Stimulated activated CD8-positive, alpha-beta memory T cell treated with anti-CD3 and anti-CD28 coated beads, Interleukin-12 subunit alpha, Interleukin-12 subunit beta, amount 100 ng/mL, for 24 hours (primary cell): ENCODE results near the gene ADM5.
"Not testable (repeated sequence)": the region's sequence is repeated elsewhere in the genome, so short reads cannot be mapped to it uniquely, and the experiment has no call there.

Source experiments
- DNase-seq: peaks from one replicate; pipeline ENCODE4 v3.0.0-alpha.2; 2020; ENCODE audit errors: extremely low read depth

The ADM5 gene

GRCh38 chr19:49701271-49701786 lies 11.9 kb downstream of the ADM5 start:
- DNase-seq = no peak

- DNase-seq = no peak
Measured at GRCh38 chr19:49704888-49705642, 15.7 kb downstream of the ADM5 start.

- DNase-seq = no peak
Measured at GRCh38 chr19:49705919-49706318, 16.5 kb downstream of the ADM5 start.

GRCh38 chr19:49710372-49710951 lies 21.1 kb downstream of the ADM5 start:
- DNase-seq = no peak

- no peak for DNase-seq
Measured at GRCh38 chr19:49712397-49712859, 23.0 kb downstream of the ADM5 start.

GRCh38 chr19:49713236-49713845 lies 23.9 kb downstream of the ADM5 start:
- DNase-seq = no peak

- DNase-seq = no peak
Measured at GRCh38 chr19:49716154-49716553, 26.8 kb downstream of the ADM5 start.

GRCh38 chr19:49718511-49718910 lies 29.1 kb downstream of the ADM5 start:
- DNase-seq = no peak

GRCh38 chr19:49718991-49719390 lies 29.6 kb downstream of the ADM5 start:
- DNase-seq = no peak

- DNase-seq = not testable (repeated sequence)
Measured at GRCh38 chr19:49719420-49719819, 30.0 kb downstream of the ADM5 start.

- no peak for DNase-seq
Measured at GRCh38 chr19:49727217-49728030, 38.0 kb downstream of the ADM5 start.

GRCh38 chr19:49730166-49730565 lies 40.8 kb downstream of the ADM5 start:
- no peak for DNase-seq

- no peak for DNase-seq
Measured at GRCh38 chr19:49738268-49738667, 48.9 kb downstream of the ADM5 start.

- no peak for DNase-seq
Measured at GRCh38 chr19:49739098-49739497, 49.7 kb downstream of the ADM5 start.

GRCh38 chr19:49739933-49740332 lies 50.5 kb downstream of the ADM5 start:
- no peak for DNase-seq
